GM06990 (cell line): ENCODE measurements around the gene NHERF2.
A peak's percentile ranks its signal among the peaks of the same experiment; 100 is the strongest.

Experiments used
- DNase-seq: peaks from one replicate; pipeline ENCODE4 v3.0.0-alpha.2; 2011; ENCODE audit not compliant: insufficient read length; ENCODE audit errors: extremely low read depth
- H3K27me3 ChIP-seq: replicated peaks from 2 replicates; pipeline ENCODE4 v1.6.0; 2011; ENCODE audit warnings: low read length; ENCODE audit not compliant: control insufficient read depth, insufficient read depth
- H3K36me3 ChIP-seq: 2 replicates; pipeline ENCODE4 v1.5.1; 2011; ENCODE audit warnings: low read length; ENCODE audit not compliant: control insufficient read depth, insufficient read depth
- H3K4me3 ChIP-seq: replicated peaks from 2 replicates; pipeline ENCODE4 v1.5.1; 2011; ENCODE audit warnings: low read depth, mild to moderate bottlenecking, control low read depth, low read length
- CTCF ChIP-seq: IDR thresholded peaks from 2 replicates; pipeline ENCODE4 v1.5.1; 2011; ENCODE audit warnings: low read length, control low read depth, mild to moderate bottlenecking, inconsistent platforms; ENCODE audit not compliant: insufficient read depth, poor library complexity, severe bottlenecking

Gene NHERF2

GRCh38 chr16:2042986-2043666 is 16.4 kb downstream of the NHERF2 start:
- Histone ChIP-seq H3K27me3 (no peaks in the 10 kb centered on the region), H3K36me3 (no peaks in the 10 kb centered on the region), H3K4me3 (no peak overlapping the region)
- TF ChIP-seq CTCF = no peak
- DNase-seq = no peak

- Histone ChIP-seq H3K4me3 (no peak overlapping the region), H3K27me3 (no peaks in the 10 kb centered on the region), H3K36me3 (no peaks in the 10 kb centered on the region)
- DNase-seq = no peak
- TF ChIP-seq CTCF = no peak
Observed at GRCh38 chr16:2043667-2044451, 17.2 kb downstream of the NHERF2 start.

DNA sequence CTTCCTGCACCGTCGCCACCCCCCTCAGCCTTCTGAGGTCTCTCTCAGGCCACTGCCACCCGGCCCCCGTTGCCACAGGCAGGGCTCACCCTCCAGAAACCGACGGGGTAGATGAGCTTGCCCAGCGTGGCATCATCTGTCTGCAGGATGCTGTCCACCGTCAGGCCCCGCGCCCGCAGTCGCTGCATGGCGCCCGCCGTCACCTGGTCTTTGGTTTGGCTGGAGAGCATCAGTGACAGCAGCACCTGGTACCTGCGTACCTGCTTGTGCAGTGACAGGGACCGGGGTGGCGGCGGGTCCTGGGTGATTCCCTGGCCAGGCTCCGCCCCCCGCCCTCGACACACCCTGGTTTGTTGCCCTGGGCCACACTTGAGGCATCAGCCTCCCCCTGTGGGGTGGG is 17.8 kb downstream of the NHERF2 start:
- no peak for TF ChIP-seq CTCF

GRCh38 chr16:2045965-2046892 is 19.5 kb downstream of the NHERF2 start:
- H3K27me3 ChIP-seq = no peaks in the 10 kb centered on the region
- H3K36me3 ChIP-seq = no peaks in the 10 kb centered on the region
- no peak for DNase-seq
- peak overlapping the region; percentile 91; the same call in 1 of the 2 replicates for H3K4me3 ChIP-seq
- no peak for TF ChIP-seq CTCF

More for the DNA sequence above, 17.8 kb downstream of the NHERF2 start:
- Histone ChIP-seq H3K27me3 (no peaks in the 10 kb centered on the region), H3K36me3 (no peaks in the 10 kb centered on the region), H3K4me3 (no peak overlapping the region)
- DNase-seq = no peak

DNA sequence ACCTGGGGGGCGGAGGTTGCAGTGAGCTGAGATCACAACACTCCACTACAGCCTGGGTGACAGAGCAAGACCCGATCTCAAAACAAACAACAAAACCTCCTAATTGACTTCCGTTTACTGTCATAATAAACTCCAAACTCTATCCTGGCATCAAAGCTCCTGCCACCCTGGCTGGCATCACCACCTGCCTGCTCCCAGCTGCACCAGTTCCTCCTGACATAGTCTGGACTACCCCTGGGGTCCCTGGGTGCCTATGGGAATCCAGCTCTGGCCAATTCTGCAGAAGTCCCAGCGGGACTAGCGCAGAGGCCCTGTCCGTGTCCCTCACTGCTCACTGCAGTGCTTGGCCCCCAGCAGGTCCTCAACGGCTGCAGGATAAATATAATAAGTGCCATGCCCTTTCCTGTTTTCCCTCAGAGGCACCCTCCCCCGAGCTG is 20.2 kb downstream of the NHERF2 start:
- DNase-seq = no peak
- Histone ChIP-seq H3K27me3 (no peaks in the 10 kb centered on the region), H3K36me3 (no peaks in the 10 kb centered on the region; the same call in 1 of the 2 replicates), H3K4me3 (peak overlapping the region; percentile 91)
- no peak for TF ChIP-seq CTCF
